Mammary epithelial cell (primary cell): ENCODE measurements around the gene CLMN.

Experiments
- CTCF ChIP-seq, 2 donors: IDR thresholded peaks in 1 of 2; conservative IDR thresholded peaks in 1 of 2; 2 replicates each; pipeline ENCODE4 v1.5.1; 2011 to 2012; ENCODE audit warnings: inconsistent platforms in 2 of 2, low read length in 2 of 2, mild to moderate bottlenecking in 2 of 2, control low read depth in 1 of 2, low read depth in 1 of 2; ENCODE audit not compliant: insufficient read depth in 1 of 2; ENCODE audit errors: extremely low read depth in 1 of 2
- EZH2 ChIP-seq: IDR thresholded peaks from 2 replicates; pipeline ENCODE4 v1.6.1; 2012; ENCODE audit warnings: low read length, inconsistent platforms, borderline replicate concordance

- TF ChIP-seq CTCF (conservative IDR thresholded peaks at IDR 0.05 in 1 of 2, IDR thresholded peaks at IDR 0.05 in 1 of 2; ENCODE audit: extremely low read depth in 1 of 2, insufficient read depth in 1 of 2, low read depth in 1 of 2, low read length in 2 of 2), result no peak
- no peak for TF ChIP-seq EZH2
These were observed 67.5 kb downstream of the CLMN start for GRCh38 chr14:95252219-95252618.
